ENCODE measurements around the gene GPHB5. TPM values are rescaled to one million over a fixed set of nuclear protein-coding genes. Genes with fewer than 3 reads are reported as not detected.

Gene GPHB5
- polyA plus RNA-seq, 3 donors: not detected

- no peak overlapping the region for H3K4me3 Mint-ChIP-seq
- no peak overlapping the region for H2AFZ ChIP-seq (ENCODE audit: insufficient read depth, low read depth, low read length, poor library complexity, severe bottlenecking)
- H4K20me1 ChIP-seq (ENCODE audit: insufficient read depth, low read length): no peaks in the 10 kb centered on the region
- DNase-seq: no peak
- H3K4me2 ChIP-seq (replicated peaks; ENCODE audit: extremely low read depth, low read length, poor library complexity, severe bottlenecking): no peak overlapping the region
- H3K4me3 ChIP-seq (replicated peaks in 1 of 3; ENCODE audit: low read depth in 2 of 3, low read length in 3 of 3): no peak overlapping the region
- 83% methylated on average over 1 of the region's 11 CpGs for WGBS (ENCODE audit: insufficient coverage)
- intact Hi-C loops (cut with micrococcal nuclease): no loop called here
- no peaks in the 10 kb centered on the region for H3K4me1 ChIP-seq (ENCODE audit: control insufficient read depth in 1 of 2, insufficient read depth in 2 of 2, low read length in 2 of 2)
- no peak overlapping the region for H3K27ac ChIP-seq (ENCODE audit: low read depth in 1 of 2, low read length in 2 of 2)
- H3K36me3 ChIP-seq (replicated peaks in 1 of 2; ENCODE audit: control insufficient read depth in 1 of 2, insufficient read depth in 2 of 2, low read length in 2 of 2): no peaks in the 10 kb centered on the region
- H3K27me3 ChIP-seq (ENCODE audit: control insufficient read depth in 2 of 2, insufficient read depth in 2 of 2, low read length in 2 of 2): no peaks in the 10 kb centered on the region
- H3K9me3 ChIP-seq (replicated peaks in 1 of 2; ENCODE audit: control insufficient read depth in 1 of 2, insufficient read depth in 1 of 2, low read length in 2 of 2): no peaks in the 10 kb centered on the region
- peaks cover 0 to 2% (median 2%) of the 10 kb centered on the region in 7 donors for H3K9me3 Mint-ChIP-seq
- no peaks in the 10 kb centered on the region for H3K79me2 ChIP-seq (ENCODE audit: insufficient read depth, low read length)
- H3K27ac Mint-ChIP-seq: no peak overlapping the region
- no peaks in the 10 kb centered on the region for H3K4me1 Mint-ChIP-seq
- no peaks in the 10 kb centered on the region for H3K36me3 Mint-ChIP-seq
- H3K27me3 Mint-ChIP-seq (ENCODE audit: low read depth in 3 of 3): peaks cover 1 to 6% (median 3%) of the 10 kb centered on the region in 3 donors
- TF ChIP-seq CTCF (IDR thresholded peaks at IDR 0.05): no peak
- no peak overlapping the region for H3K9ac ChIP-seq (ENCODE audit: insufficient read depth, low read length, poor library complexity, severe bottlenecking)
These were observed 49.0 kb downstream of the GPHB5 start for GRCh38 chr14:63269561-63270225.

- Mint-ChIP-seq H3K9me3 (peaks cover 0 to 2% (median 2%) of the 10 kb centered on the region in 7 donors), H3K4me1 (no peaks in the 10 kb centered on the region), H3K36me3 (no peaks in the 10 kb centered on the region), H3K4me3 (no peak overlapping the region), H3K27me3 (ENCODE audit: low read depth in 3 of 3) (peaks cover 2 to 6% (median 3%) of the 10 kb centered on the region in 3 donors), H3K27ac (no peak overlapping the region)
- WGBS (ENCODE audit: insufficient coverage): 100% methylated on average over 1 of the region's 5 CpGs
- H3K4me3 ChIP-seq (replicated peaks in 1 of 3; ENCODE audit: low read depth in 2 of 3, low read length in 3 of 3): no peak overlapping the region
- no peaks in the 10 kb centered on the region for H3K9me3 ChIP-seq (replicated peaks in 1 of 2; ENCODE audit: control insufficient read depth in 1 of 2, insufficient read depth in 1 of 2, low read length in 2 of 2)
- no peaks in the 10 kb centered on the region for H3K36me3 ChIP-seq (replicated peaks in 1 of 2; ENCODE audit: control insufficient read depth in 1 of 2, insufficient read depth in 2 of 2, low read length in 2 of 2)
- H4K20me1 ChIP-seq (ENCODE audit: insufficient read depth, low read length): no peaks in the 10 kb centered on the region
- H3K9ac ChIP-seq (ENCODE audit: insufficient read depth, low read length, poor library complexity, severe bottlenecking): no peak overlapping the region
- H3K79me2 ChIP-seq (ENCODE audit: insufficient read depth, low read length): no peaks in the 10 kb centered on the region
- no peak for TF ChIP-seq CTCF (IDR thresholded peaks at IDR 0.05)
- no peak overlapping the region for H3K4me2 ChIP-seq (replicated peaks; ENCODE audit: extremely low read depth, low read length, poor library complexity, severe bottlenecking)
- H3K27me3 ChIP-seq (ENCODE audit: control insufficient read depth in 2 of 2, insufficient read depth in 2 of 2, low read length in 2 of 2): no peaks in the 10 kb centered on the region
- DNase-seq: no peak
- H3K4me1 ChIP-seq (ENCODE audit: control insufficient read depth in 1 of 2, insufficient read depth in 2 of 2, low read length in 2 of 2): no peaks in the 10 kb centered on the region
- no peak overlapping the region for H3K27ac ChIP-seq (ENCODE audit: low read depth in 1 of 2, low read length in 2 of 2)
- H2AFZ ChIP-seq (ENCODE audit: insufficient read depth, low read depth, low read length, poor library complexity, severe bottlenecking): no peak overlapping the region
- intact Hi-C loops (cut with micrococcal nuclease): no loop called here
These were observed 50.0 kb downstream of the GPHB5 start for GRCh38 chr14:63268771-63269170.

Data from CD14-positive monocyte (primary cell).